Measurements from ENCODE around the gene TBC1D9B.

The TBC1D9B gene

DNA sequence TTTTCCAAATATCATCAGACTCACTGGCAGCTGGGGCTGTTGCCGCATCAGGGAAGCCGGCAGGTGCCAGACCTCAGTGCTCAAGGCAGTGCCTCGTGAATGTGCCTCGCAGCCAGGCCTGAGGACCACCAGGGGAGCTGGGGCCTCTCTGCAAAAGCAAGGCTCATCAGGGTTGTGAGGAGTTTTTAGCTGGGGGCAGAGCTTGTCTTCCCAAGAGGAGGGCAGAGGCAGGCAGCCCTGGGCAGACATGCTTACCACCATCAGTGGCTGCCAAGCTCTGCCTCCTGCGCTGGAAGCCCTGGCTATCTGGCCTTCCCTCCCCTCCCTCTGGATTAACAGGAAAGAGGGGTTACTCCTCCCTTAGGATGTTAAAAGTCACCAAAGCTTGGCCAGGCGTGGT is 8.8 kb upstream of the TBC1D9B start:
- H3K4me3 ChIP-seq (ENCODE audit: control insufficient read depth in 1 of 7, extremely low read depth in 1 of 7, insufficient read depth in 4 of 7, low read depth in 2 of 7, low read length in 6 of 7): no peak overlapping the region
- no peak for DNase-seq
- POLR2A ChIA-PET: no interaction called here
- no peaks in the 10 kb centered on the region for H3K9me3 ChIP-seq (ENCODE audit: control extremely low read depth in 1 of 5, control insufficient read depth in 4 of 5, insufficient read depth in 2 of 5, low read depth in 1 of 5, low read length in 4 of 5)
- H3K27me3 ChIP-seq (replicated peaks in 2 of 5; ENCODE audit: control insufficient read depth in 4 of 5, insufficient read depth in 5 of 5, low read length in 4 of 5): no peaks in the 10 kb centered on the region
- 100% methylated on average over 4 of the region's 6 CpGs for WGBS (ENCODE audit: insufficient coverage)
- H3K27ac ChIP-seq (ENCODE audit: insufficient read depth in 1 of 2, low read depth in 1 of 2, low read length in 2 of 2, poor library complexity in 1 of 2, severe bottlenecking in 2 of 2): no peak overlapping the region
- peaks cover 0 to 14% (median 2%) of the 10 kb centered on the region in 4 experiments for H3K4me1 ChIP-seq (ENCODE audit: control extremely low read depth in 1 of 4, control insufficient read depth in 4 of 4, insufficient read depth in 4 of 4, low read length in 3 of 4)
- no peaks in the 10 kb centered on the region for H3K36me3 ChIP-seq (ENCODE audit: control insufficient read depth in 4 of 4, insufficient read depth in 4 of 4, low read length in 3 of 4)
- CTCF ChIA-PET: interaction anchor here (0.9 to 1.7 kb wide), 3 partner anchors 10 to 17 kb away, joined by 3 read pairs; no protein-coding TSS in a partner anchor

DNA sequence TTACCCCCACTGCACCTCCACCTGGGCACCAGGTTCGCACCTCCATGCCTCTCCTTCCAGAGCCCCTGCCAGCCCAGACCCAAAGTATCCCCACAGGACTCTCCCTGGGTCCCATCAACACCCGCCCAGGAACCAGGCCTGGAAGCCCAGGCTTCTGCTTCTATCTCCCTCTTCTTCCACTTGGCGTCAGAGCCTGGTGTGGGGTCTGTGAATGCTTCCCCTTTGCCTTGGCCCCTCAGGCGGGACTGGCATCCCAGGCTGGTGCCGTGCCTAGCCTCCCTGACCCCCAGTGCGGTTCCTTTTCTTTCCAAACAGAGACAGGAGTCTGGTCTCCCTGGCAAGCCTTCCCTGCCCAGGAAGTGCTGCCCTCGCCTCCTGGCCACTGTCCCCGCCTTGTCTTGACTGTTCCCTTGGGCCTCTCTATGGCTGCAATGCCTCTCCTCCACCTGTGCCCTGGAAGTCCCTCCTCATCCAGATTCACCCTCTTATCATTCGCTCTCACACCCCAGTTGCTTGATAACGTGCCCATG is 7.8 kb upstream of the TBC1D9B start:
- no peak overlapping the region for H3K27ac ChIP-seq (ENCODE audit: insufficient read depth in 1 of 2, low read depth in 1 of 2, low read length in 2 of 2, poor library complexity in 1 of 2, severe bottlenecking in 2 of 2)
- POLR2A ChIA-PET: no interaction called here
- H3K36me3 ChIP-seq (ENCODE audit: control insufficient read depth in 4 of 4, insufficient read depth in 4 of 4, low read length in 3 of 4): no peaks in the 10 kb centered on the region
- 94% methylated on average over 10 of the region's 10 CpGs for WGBS (ENCODE audit: insufficient coverage)
- no peak overlapping the region for H3K4me3 ChIP-seq (ENCODE audit: control insufficient read depth in 1 of 7, extremely low read depth in 1 of 7, insufficient read depth in 4 of 7, low read depth in 2 of 7, low read length in 6 of 7)
- CTCF ChIA-PET: interaction anchor here (1.0 to 1.7 kb wide), 2 partner anchors 16 to 153 kb away, joined by 3 read pairs; no protein-coding TSS in a partner anchor
- peaks cover 0 to 14% (median 2%) of the 10 kb centered on the region in 4 experiments for H3K4me1 ChIP-seq (ENCODE audit: control extremely low read depth in 1 of 4, control insufficient read depth in 4 of 4, insufficient read depth in 4 of 4, low read length in 3 of 4)
- H3K27me3 ChIP-seq (replicated peaks in 2 of 5; ENCODE audit: control insufficient read depth in 4 of 5, insufficient read depth in 5 of 5, low read length in 4 of 5): no peaks in the 10 kb centered on the region
- no peaks in the 10 kb centered on the region for H3K9me3 ChIP-seq (ENCODE audit: control extremely low read depth in 1 of 5, control insufficient read depth in 4 of 5, insufficient read depth in 2 of 5, low read depth in 1 of 5, low read length in 4 of 5)
- DNase-seq: no peak

DNA sequence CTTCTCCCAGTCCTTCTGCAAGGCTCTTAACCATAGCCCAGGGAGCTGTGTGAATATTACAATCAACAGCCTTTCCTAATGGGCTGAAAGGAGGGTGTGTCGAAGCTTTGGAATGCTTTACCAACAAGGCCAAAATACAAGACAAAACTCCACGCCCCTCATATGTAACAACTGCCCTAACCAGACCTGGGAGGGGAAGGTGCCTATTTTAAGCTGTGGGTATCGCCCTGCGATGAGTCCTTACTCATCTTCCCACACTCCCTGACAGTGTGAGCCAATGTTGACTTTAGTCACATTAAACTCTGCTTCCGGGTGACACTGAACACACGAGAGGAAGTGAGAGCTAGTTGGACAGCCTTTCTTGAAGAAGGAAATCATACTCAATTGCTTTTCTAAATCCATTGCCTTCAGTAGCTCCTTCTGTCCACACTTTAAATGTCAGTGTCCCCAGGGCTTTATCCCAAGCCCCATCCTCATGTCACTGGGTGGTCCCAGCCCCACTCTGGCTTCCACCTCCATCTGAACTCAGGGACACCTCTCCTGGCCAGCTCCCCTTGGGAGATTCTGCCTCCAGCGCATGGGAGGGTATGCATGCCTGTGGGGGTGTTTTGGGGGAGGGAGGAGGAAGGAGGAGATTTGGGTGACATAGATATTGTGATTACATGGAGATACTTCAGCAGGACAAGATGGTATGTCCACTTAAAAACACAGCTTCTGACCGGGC is 6.5 kb upstream of the TBC1D9B start:
- H3K36me3 ChIP-seq (ENCODE audit: control insufficient read depth in 4 of 4, insufficient read depth in 4 of 4, low read length in 3 of 4): no peaks in the 10 kb centered on the region
- ChIA-PET CTCF (interaction anchor here (0.8 to 1.7 kb wide), 7 partner anchors 11 to 179 kb away, joined by 3 to 4 read pairs (median 3); no protein-coding TSS in a partner anchor), POLR2A (no interaction called here)
- H3K27ac ChIP-seq (ENCODE audit: insufficient read depth in 1 of 2, low read depth in 1 of 2, low read length in 2 of 2, poor library complexity in 1 of 2, severe bottlenecking in 2 of 2): no peak overlapping the region
- 96% methylated on average over 7 of the region's 8 CpGs for WGBS (ENCODE audit: insufficient coverage)
- no peak for DNase-seq
- H3K9me3 ChIP-seq (ENCODE audit: control extremely low read depth in 1 of 5, control insufficient read depth in 4 of 5, insufficient read depth in 2 of 5, low read depth in 1 of 5, low read length in 4 of 5): no peaks in the 10 kb centered on the region
- H3K27me3 ChIP-seq (replicated peaks in 2 of 5; ENCODE audit: control insufficient read depth in 4 of 5, insufficient read depth in 5 of 5, low read length in 4 of 5): no peaks in the 10 kb centered on the region
- no peak overlapping the region for H3K4me3 ChIP-seq (ENCODE audit: control insufficient read depth in 1 of 7, extremely low read depth in 1 of 7, insufficient read depth in 4 of 7, low read depth in 2 of 7, low read length in 6 of 7)
- H3K4me1 ChIP-seq (ENCODE audit: control extremely low read depth in 1 of 4, control insufficient read depth in 4 of 4, insufficient read depth in 4 of 4, low read length in 3 of 4): peaks cover 0 to 12% (median 2%) of the 10 kb centered on the region in 4 experiments

DNA sequence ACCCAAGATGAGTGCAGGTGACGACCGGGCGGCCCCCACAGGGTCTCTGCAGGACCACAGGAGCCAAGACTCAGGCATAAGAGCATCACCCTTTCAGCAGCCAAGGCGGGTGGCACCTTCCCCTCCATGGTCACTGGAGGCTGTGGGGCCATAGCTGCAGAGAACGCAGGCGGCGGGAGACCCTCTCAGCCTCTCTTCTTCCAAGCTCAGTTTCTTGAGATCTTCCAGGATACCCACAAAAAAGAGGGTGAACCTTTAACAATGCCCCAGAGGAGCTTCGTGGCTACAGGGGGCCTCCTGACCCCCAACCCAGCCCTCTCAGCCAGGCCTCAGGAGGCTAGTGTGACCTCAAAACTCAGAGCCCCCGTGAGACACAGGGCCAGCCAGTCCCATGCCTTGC is 5.8 kb upstream of the TBC1D9B start:
- 92% methylated on average over 9 of the region's 9 CpGs for WGBS (ENCODE audit: insufficient coverage)
- CTCF ChIA-PET: interaction anchor here (1.0 to 1.7 kb wide), 6 partner anchors 12 to 180 kb away, joined by 3 to 4 read pairs (median 3); no protein-coding TSS in a partner anchor

DNA sequence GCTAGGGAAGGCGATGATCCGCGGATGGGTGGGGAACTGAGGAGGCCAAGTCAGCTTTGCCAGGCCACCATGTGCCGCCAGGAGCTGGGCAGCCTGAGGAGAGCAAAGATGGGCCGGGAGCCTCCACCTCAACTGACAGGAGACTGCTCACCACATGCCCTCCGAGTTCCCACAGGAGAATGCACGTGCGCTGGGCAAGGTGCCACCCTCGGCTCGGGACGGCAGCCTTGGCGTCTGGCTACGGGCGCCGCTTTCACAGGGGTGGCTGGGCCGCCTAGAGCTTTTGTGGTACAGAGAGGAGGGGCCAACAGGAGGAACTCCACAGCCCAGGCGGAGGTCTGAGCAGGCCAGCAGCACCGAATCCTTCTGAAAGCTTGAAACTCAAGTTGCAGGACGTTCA is 5.3 kb upstream of the TBC1D9B start:
- CTCF ChIA-PET: interaction anchor here (1.0 to 1.7 kb wide), 3 partner anchors 11 to 68 kb away, joined by 3 read pairs; no protein-coding TSS in a partner anchor
- no peak overlapping the region for H3K4me3 ChIP-seq (ENCODE audit: control insufficient read depth in 1 of 7, extremely low read depth in 1 of 7, insufficient read depth in 4 of 7, low read depth in 2 of 7, low read length in 6 of 7)
- POLR2A ChIA-PET: no interaction called here
- no peaks in the 10 kb centered on the region for H3K36me3 ChIP-seq (ENCODE audit: control insufficient read depth in 4 of 4, insufficient read depth in 4 of 4, low read length in 3 of 4)
- peak in 1 of 3 donors; percentile 8 for DNase-seq
- no peaks in the 10 kb centered on the region for H3K9me3 ChIP-seq (ENCODE audit: control extremely low read depth in 1 of 5, control insufficient read depth in 4 of 5, insufficient read depth in 2 of 5, low read depth in 1 of 5, low read length in 4 of 5)
- H3K4me1 ChIP-seq (ENCODE audit: control extremely low read depth in 1 of 4, control insufficient read depth in 4 of 4, insufficient read depth in 4 of 4, low read length in 3 of 4): peaks cover 0 to 14% (median 7%) of the 10 kb centered on the region in 4 experiments
- H3K27ac ChIP-seq (ENCODE audit: insufficient read depth in 1 of 2, low read depth in 1 of 2, low read length in 2 of 2, poor library complexity in 1 of 2, severe bottlenecking in 2 of 2): no peak overlapping the region
- no peaks in the 10 kb centered on the region for H3K27me3 ChIP-seq (replicated peaks in 2 of 5; ENCODE audit: control insufficient read depth in 4 of 5, insufficient read depth in 5 of 5, low read length in 4 of 5)
- WGBS (ENCODE audit: insufficient coverage): 90% methylated on average over 13 of the region's 19 CpGs

More for the DNA sequence above, 5.8 kb upstream of the TBC1D9B start:
- Histone ChIP-seq H3K9me3 (ENCODE audit: control extremely low read depth in 1 of 5, control insufficient read depth in 4 of 5, insufficient read depth in 2 of 5, low read depth in 1 of 5, low read length in 4 of 5) (no peaks in the 10 kb centered on the region), H3K36me3 (ENCODE audit: control insufficient read depth in 4 of 4, insufficient read depth in 4 of 4, low read length in 3 of 4) (no peaks in the 10 kb centered on the region), H3K27me3 (replicated peaks in 2 of 5; ENCODE audit: control insufficient read depth in 4 of 5, insufficient read depth in 5 of 5, low read length in 4 of 5) (no peaks in the 10 kb centered on the region), H3K4me3 (ENCODE audit: control insufficient read depth in 1 of 7, extremely low read depth in 1 of 7, insufficient read depth in 4 of 7, low read depth in 2 of 7, low read length in 6 of 7) (no peak overlapping the region), H3K4me1 (ENCODE audit: control extremely low read depth in 1 of 4, control insufficient read depth in 4 of 4, insufficient read depth in 4 of 4, low read length in 3 of 4) (peaks cover 0 to 12% (median 3%) of the 10 kb centered on the region in 4 experiments), H3K27ac (ENCODE audit: insufficient read depth in 1 of 2, low read depth in 1 of 2, low read length in 2 of 2, poor library complexity in 1 of 2, severe bottlenecking in 2 of 2) (no peak overlapping the region)
- no peak for DNase-seq
- POLR2A ChIA-PET: no interaction called here

DNA sequence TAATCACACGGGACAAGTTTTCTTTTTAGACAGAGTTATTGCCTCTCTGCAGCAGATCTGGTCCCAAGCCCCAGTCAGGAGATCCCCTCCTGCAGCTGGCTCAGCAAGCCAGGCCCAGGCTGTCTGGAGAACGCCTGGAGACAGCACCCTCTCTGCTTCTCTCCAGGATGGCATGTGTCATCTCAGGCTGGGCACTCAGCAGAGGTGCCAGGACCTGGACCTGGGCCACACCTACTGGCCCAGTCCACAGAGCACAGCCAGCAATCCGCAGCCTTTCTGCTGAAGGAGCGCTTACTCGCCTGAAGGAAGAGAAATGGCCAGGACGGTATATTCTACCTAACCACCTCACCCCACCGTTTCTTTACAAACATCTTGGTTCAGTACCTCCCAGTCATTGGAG is 4.7 kb upstream of the TBC1D9B start:
- Histone ChIP-seq H3K4me3 (ENCODE audit: control insufficient read depth in 1 of 7, extremely low read depth in 1 of 7, insufficient read depth in 4 of 7, low read depth in 2 of 7, low read length in 6 of 7) (no peak overlapping the region), H3K9me3 (ENCODE audit: control extremely low read depth in 1 of 5, control insufficient read depth in 4 of 5, insufficient read depth in 2 of 5, low read depth in 1 of 5, low read length in 4 of 5) (no peaks in the 10 kb centered on the region), H3K36me3 (ENCODE audit: control insufficient read depth in 4 of 4, insufficient read depth in 4 of 4, low read length in 3 of 4) (no peaks in the 10 kb centered on the region), H3K27ac (ENCODE audit: insufficient read depth in 1 of 2, low read depth in 1 of 2, low read length in 2 of 2, poor library complexity in 1 of 2, severe bottlenecking in 2 of 2) (no peak overlapping the region), H3K4me1 (ENCODE audit: control extremely low read depth in 1 of 4, control insufficient read depth in 4 of 4, insufficient read depth in 4 of 4, low read length in 3 of 4) (peaks cover 0 to 12% (median 6%) of the 10 kb centered on the region in 4 experiments), H3K27me3 (replicated peaks in 2 of 5; ENCODE audit: control insufficient read depth in 4 of 5, insufficient read depth in 5 of 5, low read length in 4 of 5) (no peaks in the 10 kb centered on the region)
- DNase-seq: no peak
- CTCF ChIA-PET: interaction anchor here (1.1 to 1.7 kb wide), 3 partner anchors 9 to 180 kb away, joined by 3 to 4 read pairs (median 3); no protein-coding TSS in a partner anchor
- POLR2A ChIA-PET: no interaction called here
- 57% methylated on average over 3 of the region's 7 CpGs for WGBS (ENCODE audit: insufficient coverage)

DNA sequence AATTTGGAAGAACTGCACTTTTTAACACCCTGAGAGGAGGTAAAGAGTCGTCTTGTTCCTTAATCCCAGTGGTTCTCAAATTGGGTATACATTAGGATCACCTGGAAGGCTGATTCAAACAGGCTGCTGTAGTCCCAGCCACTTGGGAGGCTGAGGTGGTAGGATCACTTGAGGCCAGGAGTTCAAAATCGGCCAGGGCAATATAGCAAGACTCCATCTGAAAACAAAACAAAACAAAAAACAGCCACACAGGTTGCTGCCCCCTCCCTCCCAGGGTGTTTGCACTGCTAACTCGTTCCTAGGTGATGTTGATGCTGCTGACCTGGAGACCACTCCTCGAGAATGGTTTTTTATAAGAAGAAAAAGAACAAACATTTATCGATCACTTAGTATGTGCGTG is 1.5 kb upstream of the TBC1D9B start:
- no peak for DNase-seq
- no peaks in the 10 kb centered on the region for H3K9me3 ChIP-seq (ENCODE audit: control extremely low read depth in 1 of 5, control insufficient read depth in 4 of 5, insufficient read depth in 2 of 5, low read depth in 1 of 5, low read length in 4 of 5)
- H3K36me3 ChIP-seq (ENCODE audit: control insufficient read depth in 4 of 4, insufficient read depth in 4 of 4, low read length in 3 of 4): peaks cover 0 to 10% (median 3%) of the 10 kb centered on the region in 4 experiments
- no peaks in the 10 kb centered on the region for H3K27me3 ChIP-seq (replicated peaks in 2 of 5; ENCODE audit: control insufficient read depth in 4 of 5, insufficient read depth in 5 of 5, low read length in 4 of 5)
- WGBS (ENCODE audit: insufficient coverage): 96% methylated on average over 5 of the region's 6 CpGs
- H3K27ac ChIP-seq (ENCODE audit: insufficient read depth in 1 of 2, low read depth in 1 of 2, low read length in 2 of 2, poor library complexity in 1 of 2, severe bottlenecking in 2 of 2): no peak overlapping the region
- POLR2A ChIA-PET: no interaction called here
- H3K4me1 ChIP-seq (ENCODE audit: control extremely low read depth in 1 of 4, control insufficient read depth in 4 of 4, insufficient read depth in 4 of 4, low read length in 3 of 4): peaks cover 0 to 32% (median 28%) of the 10 kb centered on the region in 4 experiments
- CTCF ChIA-PET: no interaction called here
- no peak overlapping the region for H3K4me3 ChIP-seq (ENCODE audit: control insufficient read depth in 1 of 7, extremely low read depth in 1 of 7, insufficient read depth in 4 of 7, low read depth in 2 of 7, low read length in 6 of 7)
